Loucy (cell line): ENCODE results near the gene PAX2.

Source experiments
- H2AFZ ChIP-seq: fragments of 200-600 bp; sonication (generic); 2 replicates; pipeline ENCODE4 v1.6.0; 2016; ENCODE audit warnings: antibody characterized with exemption, mild to moderate bottlenecking, low read length, moderate library complexity
- H3F3A ChIP-seq: fragments of 200-600 bp; 2 replicates; pipeline ENCODE4 v1.6.0; 2016; ENCODE audit warnings: antibody characterized with exemption, low read depth, mild to moderate bottlenecking
- H3K27me3 ChIP-seq: fragments of 200-600 bp; sonication (generic); 2 replicates; pipeline ENCODE4 v1.6.1; 2014; ENCODE audit warnings: low read length, mild to moderate bottlenecking; ENCODE audit not compliant: insufficient read depth, poor library complexity, severe bottlenecking
- H3K36me3 ChIP-seq: fragments of 200-600 bp; sonication (generic); 2 replicates; pipeline ENCODE4 v1.6.1; 2016; ENCODE audit warnings: low read length; ENCODE audit not compliant: insufficient read depth
- H3K4me1 ChIP-seq: fragments of 200-600 bp; sonication (generic); 2 replicates; pipeline ENCODE4 v1.5.1; 2014; ENCODE audit warnings: low read length, mild to moderate bottlenecking; ENCODE audit not compliant: insufficient read depth, poor library complexity, severe bottlenecking
- H3K4me2 ChIP-seq: fragments of 200-600 bp; sonication (generic); 2 replicates; pipeline ENCODE4 v1.6.0; 2014; ENCODE audit warnings: antibody characterized with exemption, low read length, low read depth, mild to moderate bottlenecking; ENCODE audit not compliant: poor library complexity, severe bottlenecking
- H3K4me3 ChIP-seq: fragments of 200-600 bp; sonication (generic); 2 replicates; pipeline ENCODE4 v1.5.1; 2014; ENCODE audit warnings: low read length, mild to moderate bottlenecking, mixed read lengths; ENCODE audit not compliant: poor library complexity, severe bottlenecking
- H3K79me2 ChIP-seq: fragments of 200-600 bp; sonication (generic); 2 replicates; pipeline ENCODE4 v1.6.1; 2014; ENCODE audit warnings: low read length; ENCODE audit not compliant: insufficient read depth
- H3K9ac ChIP-seq: fragments of 200-600 bp; sonication (generic); 2 replicates; pipeline ENCODE4 v1.6.0; 2014; ENCODE audit warnings: mild to moderate bottlenecking, low read depth, low read length, moderate library complexity; ENCODE audit not compliant: poor library complexity, severe bottlenecking
- H3K9me2 ChIP-seq: fragments of 200-600 bp; sonication (generic); replicated peaks from 2 replicates; pipeline ENCODE4 v1.6.1; 2016; ENCODE audit warnings: low read depth, low read length, mixed read lengths
- H3K9me3 ChIP-seq: fragments of 200-600 bp; sonication (generic); 2 replicates; pipeline ENCODE4 v1.6.1; 2014; ENCODE audit warnings: mild to moderate bottlenecking, antibody characterized with exemption, low read length, low read depth; ENCODE audit not compliant: insufficient read depth
- H4K20me1 ChIP-seq: fragments of 200-600 bp; sonication (generic); 2 replicates; pipeline ENCODE4 v1.6.0; 2014; ENCODE audit warnings: antibody characterized with exemption, low read length, mild to moderate bottlenecking; ENCODE audit not compliant: insufficient read depth, poor library complexity, severe bottlenecking
- EZH2phosphoT487 ChIP-seq: fragments of 200-600 bp; IDR thresholded peaks from 2 replicates; pipeline ENCODE4 v1.6.1; 2018; ENCODE audit warnings: antibody characterized with exemption, mild to moderate bottlenecking, moderate library complexity, borderline replicate concordance
- TF ChIP-seq, protein P1 (sequence below): fragments of 200-600 bp; sonication (generic); conservative IDR thresholded peaks from 2 replicates; pipeline ENCODE4 v1.5.1; 2014; ENCODE audit warnings: mild to moderate bottlenecking, antibody characterized with exemption, low read length

Gene PAX2

DNA sequence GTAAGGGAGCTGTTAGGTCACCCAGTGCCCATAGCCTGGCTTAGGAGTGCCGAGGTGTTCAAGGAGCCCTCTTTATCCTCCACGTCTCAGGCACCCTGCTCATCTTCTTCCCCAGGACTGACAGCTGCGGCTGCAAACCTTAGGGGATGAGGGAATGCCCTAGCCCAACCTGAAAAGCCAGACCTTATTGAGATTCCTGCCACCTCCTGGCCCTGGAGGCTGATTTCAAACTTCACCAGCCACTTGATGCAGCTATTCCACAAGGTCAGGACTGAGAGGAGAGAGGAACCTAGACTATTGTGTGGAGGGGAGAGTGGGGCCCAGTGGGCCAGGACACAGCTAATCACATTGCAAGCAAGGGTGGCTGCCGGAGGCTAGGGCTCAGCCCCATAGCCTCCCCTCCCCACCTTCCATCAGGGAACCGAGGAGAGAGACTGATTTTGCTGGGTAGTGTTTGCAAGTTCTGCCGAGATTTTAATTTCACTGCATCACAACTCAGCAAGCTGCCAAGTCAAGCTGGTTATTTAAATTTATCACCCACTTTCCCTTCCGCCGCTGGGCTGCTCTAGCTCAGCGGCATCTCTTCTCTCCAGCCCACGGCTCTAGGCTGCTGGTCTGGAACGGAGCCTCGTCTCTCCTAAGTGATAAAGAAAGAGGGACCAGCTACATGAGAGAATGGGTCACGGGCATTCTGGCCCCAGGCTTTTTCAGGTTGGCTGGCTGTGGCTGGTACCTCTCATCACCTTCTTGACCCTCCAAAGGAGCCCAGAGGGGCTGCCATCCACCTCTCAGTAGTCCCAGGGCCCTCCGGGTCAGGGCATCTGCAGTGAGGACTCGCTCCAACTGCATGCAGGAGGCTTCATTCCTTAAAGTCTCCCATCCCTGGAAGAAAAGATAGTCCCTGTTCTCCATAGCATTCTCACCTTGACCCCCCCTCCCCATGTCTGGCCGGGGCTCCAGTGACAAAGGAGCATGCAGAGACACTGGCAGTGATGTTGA lies 66.7 kb downstream of the PAX2 start:
- Histone ChIP-seq H3K9ac (no peak overlapping the region), H3K4me2 (no peak overlapping the region), H3K27me3 (no peaks in the 10 kb centered on the region), H4K20me1 (no peaks in the 10 kb centered on the region), H3K4me3 (no peak overlapping the region), H3K79me2 (no peaks in the 10 kb centered on the region), H3K4me1 (peaks cover 24% of the 10 kb centered on the region), H3K9me2 (no peaks in the 10 kb centered on the region), H3K36me3 (peaks cover 3% of the 10 kb centered on the region; the same call in 1 of the 2 replicates), H3K9me3 (no peaks in the 10 kb centered on the region), H2AFZ (no peak overlapping the region), H3F3A (no peaks in the 10 kb centered on the region)
- TF ChIP-seq, protein P1, sequence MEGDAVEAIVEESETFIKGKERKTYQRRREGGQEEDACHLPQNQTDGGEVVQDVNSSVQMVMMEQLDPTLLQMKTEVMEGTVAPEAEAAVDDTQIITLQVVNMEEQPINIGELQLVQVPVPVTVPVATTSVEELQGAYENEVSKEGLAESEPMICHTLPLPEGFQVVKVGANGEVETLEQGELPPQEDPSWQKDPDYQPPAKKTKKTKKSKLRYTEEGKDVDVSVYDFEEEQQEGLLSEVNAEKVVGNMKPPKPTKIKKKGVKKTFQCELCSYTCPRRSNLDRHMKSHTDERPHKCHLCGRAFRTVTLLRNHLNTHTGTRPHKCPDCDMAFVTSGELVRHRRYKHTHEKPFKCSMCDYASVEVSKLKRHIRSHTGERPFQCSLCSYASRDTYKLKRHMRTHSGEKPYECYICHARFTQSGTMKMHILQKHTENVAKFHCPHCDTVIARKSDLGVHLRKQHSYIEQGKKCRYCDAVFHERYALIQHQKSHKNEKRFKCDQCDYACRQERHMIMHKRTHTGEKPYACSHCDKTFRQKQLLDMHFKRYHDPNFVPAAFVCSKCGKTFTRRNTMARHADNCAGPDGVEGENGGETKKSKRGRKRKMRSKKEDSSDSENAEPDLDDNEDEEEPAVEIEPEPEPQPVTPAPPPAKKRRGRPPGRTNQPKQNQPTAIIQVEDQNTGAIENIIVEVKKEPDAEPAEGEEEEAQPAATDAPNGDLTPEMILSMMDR = no peak
- TF ChIP-seq EZH2phosphoT487 = no peak

DNA sequence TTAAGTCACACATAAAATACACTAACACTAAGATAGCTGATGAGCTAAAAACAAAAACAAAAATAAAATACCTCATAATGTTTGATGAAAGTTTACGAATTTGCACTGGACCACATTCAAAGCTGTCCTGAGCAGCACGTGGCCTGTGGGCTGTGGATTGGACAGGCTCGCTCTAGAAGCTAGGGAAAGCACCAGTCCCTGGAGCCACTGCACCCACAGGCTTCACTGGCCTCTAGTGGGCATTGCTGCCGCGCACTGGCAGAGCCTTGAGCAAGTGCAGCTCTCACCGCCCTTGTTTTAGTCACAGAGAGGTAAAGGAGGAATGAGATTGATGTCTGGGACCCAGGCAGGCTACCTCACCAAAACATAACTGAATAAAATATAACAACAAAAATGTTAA lies 67.6 kb downstream of the PAX2 start:
- Histone ChIP-seq H3F3A (no peaks in the 10 kb centered on the region), H4K20me1 (no peaks in the 10 kb centered on the region), H3K36me3 (peaks cover 3% of the 10 kb centered on the region; the same call in 1 of the 2 replicates), H3K27me3 (no peaks in the 10 kb centered on the region), H3K9me3 (no peaks in the 10 kb centered on the region), H3K4me3 (no peak overlapping the region), H3K4me2 (peak overlapping the region; percentile 3), H3K9me2 (no peaks in the 10 kb centered on the region), H3K4me1 (peaks cover 25% of the 10 kb centered on the region), H2AFZ (no peak overlapping the region), H3K79me2 (no peaks in the 10 kb centered on the region), H3K9ac (peak overlapping the region; percentile 23)
- no peak for TF ChIP-seq EZH2phosphoT487
- TF ChIP-seq, protein P1 = peak; percentile 50

DNA sequence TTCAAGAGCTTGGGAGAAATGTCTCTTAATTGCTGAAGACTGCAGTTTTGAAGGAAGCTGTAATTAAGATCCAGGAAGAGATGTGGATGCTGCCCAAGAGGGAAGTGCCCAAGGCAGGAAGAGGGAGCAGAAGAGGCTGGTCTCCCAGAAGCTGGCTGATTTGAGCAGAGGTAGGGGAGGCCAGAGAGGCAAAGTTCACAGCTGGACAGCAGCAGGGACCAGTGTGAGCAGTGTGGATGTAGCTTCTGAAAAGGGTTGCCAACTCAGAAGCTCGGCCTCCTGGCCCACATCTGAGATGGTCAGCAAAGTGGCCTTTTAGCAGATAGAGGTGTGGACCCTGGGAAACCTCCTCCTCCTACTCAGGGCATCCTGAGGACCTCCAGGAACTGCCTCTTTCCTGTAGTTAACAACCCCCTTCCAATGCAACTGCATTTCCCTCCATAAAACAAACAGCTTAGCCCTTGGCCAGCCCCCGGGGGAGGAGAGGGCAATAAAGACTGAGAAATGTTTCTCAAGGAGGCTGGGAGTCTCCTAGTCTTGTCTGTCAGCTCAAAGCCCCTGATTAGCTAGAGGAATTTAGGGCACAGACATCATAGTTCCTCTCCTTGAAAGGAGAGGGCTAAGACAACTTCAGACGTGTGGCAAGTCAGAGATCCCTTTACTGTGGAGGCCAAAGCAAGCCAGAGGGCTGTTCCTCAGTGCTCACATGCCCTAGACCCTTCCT lies 69.5 kb downstream of the PAX2 start:
- Histone ChIP-seq H2AFZ (peak overlapping the region; percentile 7; the same call in 1 of the 2 replicates), H3K4me2 (peak overlapping the region; percentile 69), H3K36me3 (no peaks in the 10 kb centered on the region; the same call in 1 of the 2 replicates), H3F3A (no peaks in the 10 kb centered on the region), H3K79me2 (no peaks in the 10 kb centered on the region), H3K9me3 (no peaks in the 10 kb centered on the region), H3K4me3 (peak overlapping the region; percentile 50), H3K4me1 (peaks cover 29% of the 10 kb centered on the region), H3K27me3 (no peaks in the 10 kb centered on the region), H4K20me1 (no peaks in the 10 kb centered on the region), H3K9me2 (no peaks in the 10 kb centered on the region), H3K9ac (peak overlapping the region; percentile 66)
- TF ChIP-seq, protein P1 = no peak
- TF ChIP-seq EZH2phosphoT487 = no peak
